PC-9 (cell line): ENCODE results near the gene ELAC1. TPM values are rescaled to one million over a fixed set of nuclear protein-coding genes. Genes with fewer than 3 reads are reported as not detected.

Source experiments
- BruUV-seq: library from RNA; stranded (reverse); fragments of 400-500 nt; replicated peaks from 2 replicates; lab custom pipeline; 2021; lab: Mats Ljungman, UMichigan
- CTCF ChIA-PET: fragments of 300-600 bp; sonication (Branson Sonifier 250); formaldehyde crosslinking; loops from one replicate; lab custom pipeline; 2022; ENCODE audit warnings: antibody characterized with exemption; lab: Charles Lee
- POLR2A ChIA-PET: fragments of 300-600 bp; sonication (Branson Sonifier 250); formaldehyde crosslinking; loops from one replicate; lab custom pipeline; 2022; ENCODE audit warnings: antibody characterized with exemption; ENCODE audit not compliant: unreplicated experiment; lab: Charles Lee
- DNase-seq, 2 experiments: peaks; one replicate each; pipeline versions ENCODE4 v3.0.0 to v3.0.0-alpha.2; 2015 to 2022; ENCODE audit warnings: mixed read lengths in 1 of 2
- H2AFZ ChIP-seq: fragments of 200-600 bp; sonication (generic); 2 replicates; pipeline ENCODE4 v1.8.1; 2017; ENCODE audit warnings: antibody characterized with exemption
- H3F3A ChIP-seq: fragments of 200-600 bp; sonication (generic); 2 replicates; pipeline ENCODE4 v1.8.1; 2017; ENCODE audit warnings: antibody characterized with exemption, mild to moderate bottlenecking, low read depth; ENCODE audit not compliant: insufficient read depth
- H3K27ac ChIP-seq: fragments of 200-600 bp; sonication (generic); 2 replicates; pipeline ENCODE4 v1.6.1; 2016; ENCODE audit warnings: mixed run types
- H3K27me3 ChIP-seq: fragments of 200-600 bp; sonication (generic); 2 replicates; pipeline ENCODE4 v1.6.1; 2016; ENCODE audit warnings: low read depth, mixed run types; ENCODE audit not compliant: insufficient read depth
- H3K36me3 ChIP-seq: fragments of 200-600 bp; sonication (generic); 2 replicates; pipeline ENCODE4 v1.6.1; 2016; ENCODE audit warnings: low read depth, mixed run types
- H3K4me1 ChIP-seq: fragments of 200-600 bp; sonication (generic); replicated peaks from 2 replicates; pipeline ENCODE4 v1.6.1; 2016; ENCODE audit warnings: mixed run types; ENCODE audit not compliant: insufficient read depth
- H3K4me2 ChIP-seq: fragments of 200-600 bp; sonication (generic); 2 replicates; pipeline ENCODE4 v1.6.1; 2017; ENCODE audit warnings: mixed run types
- H3K4me3 ChIP-seq: fragments of 200-600 bp; sonication (generic); 2 replicates; pipeline ENCODE4 v1.6.1; 2016; ENCODE audit warnings: mixed run types
- H3K79me2 ChIP-seq: fragments of 200-600 bp; sonication (generic); 2 replicates; pipeline ENCODE4 v1.6.1; 2017; ENCODE audit warnings: low read depth, mixed run types
- H3K9me2 ChIP-seq: fragments of 200-600 bp; sonication (generic); 2 replicates; pipeline ENCODE4 v1.8.1; 2017; ENCODE audit warnings: mild to moderate bottlenecking; ENCODE audit not compliant: insufficient read depth
- H3K9me3 ChIP-seq: fragments of 200-600 bp; sonication (generic); 2 replicates; pipeline ENCODE4 v1.8.1; 2016; ENCODE audit warnings: low read depth; ENCODE audit not compliant: insufficient read depth
- H4K20me1 ChIP-seq: fragments of 200-600 bp; sonication (generic); 2 replicates; pipeline ENCODE4 v1.8.1; 2017; ENCODE audit not compliant: insufficient read depth
- CTCF ChIP-seq: fragments of 200-600 bp; sonication (generic); conservative IDR thresholded peaks from 2 replicates; pipeline ENCODE4 v1.6.1; 2017; ENCODE audit warnings: mixed run types, antibody characterized with exemption, mild to moderate bottlenecking, moderate library complexity
- EZH2 ChIP-seq: fragments of 200-600 bp; sonication (generic); IDR thresholded peaks from 2 replicates; pipeline ENCODE4 v1.8.0; 2017; ENCODE audit warnings: antibody characterized with exemption, low read depth
- intact Hi-C: fragments of 100-400 bp; cut with micrococcal nuclease; formaldehyde crosslinking; loops from one replicate; pipeline ENCODE4 v1.10.0; 2022; ENCODE audit not compliant: unreplicated experiment
- total RNA-seq: library from RNA; stranded (reverse); gene quantifications from 2 replicates; pipeline ENCODE4 v1.2.3, GENCODE V29; 2021

ELAC1 gene
- total RNA-seq, 1 experiment from 2014 or later, result 6.0 TPM

GRCh38 chr18:51021226-51021965 lies 53.6 kb downstream of the ELAC1 start:
- Histone ChIP-seq H3K4me2 (no peak overlapping the region), H3K27ac (no peak overlapping the region), H3K9me3 (no peaks in the 10 kb centered on the region), H3K79me2 (no peaks in the 10 kb centered on the region), H3K4me1 (no peaks in the 10 kb centered on the region), H3F3A (no peaks in the 10 kb centered on the region), H4K20me1 (no peaks in the 10 kb centered on the region), H3K4me3 (no peak overlapping the region), H3K27me3 (no peaks in the 10 kb centered on the region), H3K9me2 (no peaks in the 10 kb centered on the region), H3K36me3 (no peaks in the 10 kb centered on the region), H2AFZ (no peak overlapping the region)
- BruUV-seq, result no TSS peak
- intact Hi-C loops, result no loop called here
- CTCF ChIA-PET, result no interaction called here
- TF ChIP-seq CTCF, result no peak
- TF ChIP-seq EZH2, result no peak
- POLR2A ChIA-PET, result interaction anchor here (0.6 kb wide), 1 partner anchor 338 kb away, joined by 5 read pairs; no protein-coding TSS in a partner anchor
- DNase-seq, result no peak

- intact Hi-C loops, result no loop called here
Observed at GRCh38 chr18:51025512-51025911, 57.7 kb downstream of the ELAC1 start.

More at GRCh38 chr18:51025512-51025911, 57.7 kb downstream of the ELAC1 start:
- Histone ChIP-seq H3K79me2 (peaks cover 16% of the 10 kb centered on the region), H3F3A (no peaks in the 10 kb centered on the region), H2AFZ (no peak overlapping the region), H4K20me1 (no peaks in the 10 kb centered on the region), H3K4me2 (no peak overlapping the region), H3K4me1 (peaks cover 16% of the 10 kb centered on the region), H3K4me3 (no peak overlapping the region), H3K9me3 (no peaks in the 10 kb centered on the region), H3K36me3 (no peaks in the 10 kb centered on the region), H3K27ac (no peak overlapping the region), H3K27me3 (no peaks in the 10 kb centered on the region), H3K9me2 (no peaks in the 10 kb centered on the region)
- CTCF ChIA-PET, result no interaction called here
- POLR2A ChIA-PET, result no interaction called here
- BruUV-seq, result no TSS peak
- no peak for DNase-seq
- TF ChIP-seq CTCF (no peak), EZH2 (no peak)
